T-helper 1 cell (primary cell): ENCODE results near the gene IFNK.

ENCODE experiments used
- DNase-seq, 5 donors: peaks; one replicate each; pipeline ENCODE4 v3.0.0-alpha.2; 2012 to 2020

IFNK gene

GRCh38 chr9:27514551-27514950, 9.5 kb upstream of the IFNK start:
- no peak for DNase-seq

- DNase-seq: no peak
These were observed 6.1 kb upstream of the IFNK start for GRCh38 chr9:27518006-27518405.

- no peak for DNase-seq
These were observed 5.3 kb upstream of the IFNK start for GRCh38 chr9:27518809-27519208.

GRCh38 chr9:27519466-27520465, 4.3 kb upstream of the IFNK start:
- no peak for DNase-seq

GRCh38 chr9:27520986-27521385, 3.1 kb upstream of the IFNK start:
- no peak for DNase-seq

GRCh38 chr9:27523141-27523540, 949 bp upstream of the IFNK start:
- no peak for DNase-seq

GRCh38 chr9:27527702-27528075, 3.6 kb downstream of the IFNK start:
- DNase-seq: no peak

- peak in 4 of 5 donors; percentile 21 to 43 (median 28) for DNase-seq
These were observed 4.2 kb downstream of the IFNK start for GRCh38 chr9:27528076-27528885.

- peak in 4 of 5 donors; percentile 13 to 21 (median 20) for DNase-seq
These were observed 4.8 kb downstream of the IFNK start for GRCh38 chr9:27528886-27529315.

- peak; percentile 36 to 65 (median 57) for DNase-seq
These were observed 5.5 kb downstream of the IFNK start, which contains the start of gene MOB3B for GRCh38 chr9:27529316-27530278. Gene MOB3B (minus strand): TSS chr9:27529814. CDS start chr9:27455550, 74,264 bp downstream.

GRCh38 chr9:27530915-27531755, 7.0 kb downstream of the IFNK start:
- DNase-seq: no peak

GRCh38 chr9:27532046-27532445, 8.0 kb downstream of the IFNK start:
- no peak for DNase-seq

- DNase-seq: no peak
These were observed 9.2 kb downstream of the IFNK start for GRCh38 chr9:27533311-27533710.

- no peak for DNase-seq
These were observed 10.0 kb downstream of the IFNK start for GRCh38 chr9:27534131-27534530.

- DNase-seq: no peak
These were observed 10.6 kb downstream of the IFNK start for GRCh38 chr9:27534658-27535209.

GRCh38 chr9:27535701-27536118, 11.6 kb downstream of the IFNK start:
- DNase-seq: no peak

GRCh38 chr9:27536168-27536567, 12.1 kb downstream of the IFNK start:
- DNase-seq: no peak

GRCh38 chr9:27537027-27537435, 12.9 kb downstream of the IFNK start:
- DNase-seq: no peak

GRCh38 chr9:27537756-27538155, 13.7 kb downstream of the IFNK start:
- DNase-seq: no peak

GRCh38 chr9:27538647-27539046, 14.6 kb downstream of the IFNK start:
- no peak for DNase-seq
